ENCODE data around the gene ACOX1. TPM values are rescaled to one million over a fixed set of nuclear protein-coding genes. Genes with fewer than 3 reads are reported as not detected.

ACOX1 gene
- total RNA-seq, 1 donor from 2014 or later: 36.1 TPM

GRCh38 chr17:76013377-76013932, 34.5 kb upstream of the ACOX1 start:
- no peak overlapping the region for H3K27ac Mint-ChIP-seq (ENCODE audit: unreplicated experiment)
- H3K4me3 Mint-ChIP-seq (ENCODE audit: unreplicated experiment): no peak overlapping the region
- H3K27me3 Mint-ChIP-seq (ENCODE audit: unreplicated experiment): no peaks in the 10 kb centered on the region
- TF ChIP-seq CTCF (IDR thresholded peaks at IDR 0.05; ENCODE audit: unreplicated experiment): no peak
- H3K36me3 Mint-ChIP-seq (ENCODE audit: low read depth, unreplicated experiment): peaks cover 9% of the 10 kb centered on the region
- H3K9me3 Mint-ChIP-seq (ENCODE audit: unreplicated experiment): no peaks in the 10 kb centered on the region
- H3K4me1 Mint-ChIP-seq (ENCODE audit: unreplicated experiment): no peaks in the 10 kb centered on the region
- DNase-seq (ENCODE audit: low spot score): no peak

- H3K27me3 Mint-ChIP-seq (ENCODE audit: unreplicated experiment): no peaks in the 10 kb centered on the region
- no peak overlapping the region for H3K27ac Mint-ChIP-seq (ENCODE audit: unreplicated experiment)
- no peak for TF ChIP-seq CTCF (IDR thresholded peaks at IDR 0.05; ENCODE audit: unreplicated experiment)
- H3K4me3 Mint-ChIP-seq (ENCODE audit: unreplicated experiment): no peak overlapping the region
- H3K9me3 Mint-ChIP-seq (ENCODE audit: unreplicated experiment): no peaks in the 10 kb centered on the region
- peaks cover 9% of the 10 kb centered on the region for H3K36me3 Mint-ChIP-seq (ENCODE audit: low read depth, unreplicated experiment)
- no peaks in the 10 kb centered on the region for H3K4me1 Mint-ChIP-seq (ENCODE audit: unreplicated experiment)
- DNase-seq (ENCODE audit: low spot score): no peak
Measured at GRCh38 chr17:76011951-76012350, 33.0 kb upstream of the ACOX1 start.

GRCh38 chr17:76009969-76010661, 31.1 kb upstream of the ACOX1 start:
- Mint-ChIP-seq H3K9me3 (ENCODE audit: unreplicated experiment) (no peaks in the 10 kb centered on the region), H3K36me3 (ENCODE audit: low read depth, unreplicated experiment) (peaks cover 13% of the 10 kb centered on the region), H3K27ac (ENCODE audit: unreplicated experiment) (peak overlapping the region; percentile 43), H3K27me3 (ENCODE audit: unreplicated experiment) (no peaks in the 10 kb centered on the region), H3K4me1 (ENCODE audit: unreplicated experiment) (no peaks in the 10 kb centered on the region), H3K4me3 (ENCODE audit: unreplicated experiment) (peak overlapping the region; percentile 9)
- TF ChIP-seq CTCF (IDR thresholded peaks at IDR 0.05; ENCODE audit: unreplicated experiment): no peak
- DNase-seq (ENCODE audit: low spot score): no peak

GRCh38 chr17:76009447-76009846, 30.5 kb upstream of the ACOX1 start:
- H3K4me3 Mint-ChIP-seq (ENCODE audit: unreplicated experiment): peak overlapping the region; percentile 79
- no peak for DNase-seq (ENCODE audit: low spot score)
- H3K4me1 Mint-ChIP-seq (ENCODE audit: unreplicated experiment): no peaks in the 10 kb centered on the region
- H3K27me3 Mint-ChIP-seq (ENCODE audit: unreplicated experiment): no peaks in the 10 kb centered on the region
- H3K36me3 Mint-ChIP-seq (ENCODE audit: low read depth, unreplicated experiment): peaks cover 13% of the 10 kb centered on the region
- peak overlapping the region; percentile 43 for H3K27ac Mint-ChIP-seq (ENCODE audit: unreplicated experiment)
- H3K9me3 Mint-ChIP-seq (ENCODE audit: unreplicated experiment): no peaks in the 10 kb centered on the region
- no peak for TF ChIP-seq CTCF (IDR thresholded peaks at IDR 0.05; ENCODE audit: unreplicated experiment)

All from endothelial cell (in vitro differentiated cells).